GM12801 (cell line): ENCODE results near the gene PTPRN.

Experiments used
- CTCF ChIP-seq: IDR thresholded peaks from one replicate; pipeline ENCODE4 v1.5.1; 2011; ENCODE audit warnings: control low read depth; ENCODE audit not compliant: insufficient read length; ENCODE audit errors: extremely low read depth

PTPRN gene

GRCh38 chr2:219289537-219290361, 19.5 kb downstream of the PTPRN start:
- no peak for TF ChIP-seq CTCF

DNA sequence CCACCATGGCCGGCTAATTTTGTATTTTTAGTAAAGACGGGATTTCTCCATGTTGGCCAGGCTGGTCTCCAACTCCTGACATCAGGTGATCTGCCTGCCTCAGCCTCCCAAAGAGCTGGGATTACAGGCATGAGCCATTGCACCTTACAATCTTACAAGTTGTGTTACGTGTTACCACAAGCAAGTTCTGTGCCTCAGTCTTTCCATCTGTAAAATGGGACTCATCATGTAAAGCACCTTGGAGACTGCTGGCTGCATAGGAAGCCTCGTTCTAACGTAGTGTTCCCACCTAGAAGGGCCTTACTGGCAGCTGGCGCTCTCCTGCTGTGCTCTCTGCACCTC, 20.0 kb downstream of the PTPRN start:
- no peak for TF ChIP-seq CTCF

GRCh38 chr2:219287580-219288265, 21.5 kb downstream of the PTPRN start:
- TF ChIP-seq CTCF = no peak

GRCh38 chr2:219286436-219287115, 22.6 kb downstream of the PTPRN start:
- TF ChIP-seq CTCF = no peak

GRCh38 chr2:219285894-219286425, 23.2 kb downstream of the PTPRN start:
- TF ChIP-seq CTCF = no peak

DNA sequence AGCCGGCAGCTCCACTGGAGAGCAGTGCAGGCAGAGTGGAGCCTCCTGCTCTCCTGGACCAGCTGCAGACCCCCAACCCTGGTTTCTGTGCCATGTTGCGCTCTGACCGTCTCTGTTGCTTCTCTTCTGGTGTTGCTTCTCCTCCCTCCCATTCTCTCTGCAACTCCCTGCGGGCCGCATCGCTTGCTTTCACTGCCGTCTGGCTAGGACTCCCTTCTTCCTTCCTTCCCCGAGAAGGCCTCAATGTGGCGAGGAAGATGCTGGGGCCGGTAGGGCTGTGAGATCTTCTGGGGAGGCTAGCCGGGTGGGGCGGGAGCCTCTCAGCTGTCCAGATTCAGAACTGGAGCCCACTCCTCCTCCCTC, 23.8 kb downstream of the PTPRN start:
- no peak for TF ChIP-seq CTCF
